NCI-H146 treated with DMSO at 0.1 percent for 48 hours (cell line): ENCODE results near the gene POU2F3.

ENCODE experiments used
- DNase-seq: peaks from one replicate; lab custom pipeline; 2025; ENCODE audit not compliant: unreplicated experiment; lab: John Stamatoyannopoulos, UW

The POU2F3 gene

GRCh38 chr11:120210626-120211521, 29.1 kb upstream of the POU2F3 start, which contains the start of gene OAF:
OAF (plus strand) TSS chr11:120211032; CDS start chr11:120211280, 248 bp downstream.
- peak; percentile 35 for DNase-seq

- no peak for DNase-seq
These were observed 28.2 kb upstream of the POU2F3 start for GRCh38 chr11:120211522-120212258.

- no peak for DNase-seq
These were observed 27.6 kb upstream of the POU2F3 start for GRCh38 chr11:120212259-120212878.

GRCh38 chr11:120212926-120213325, 27.0 kb upstream of the POU2F3 start:
- no peak for DNase-seq

- DNase-seq = no peak
These were observed 25.4 kb upstream of the POU2F3 start for GRCh38 chr11:120214581-120214980.

- no peak for DNase-seq
These were observed 24.3 kb upstream of the POU2F3 start for GRCh38 chr11:120215634-120216033.

- DNase-seq = no peak
These were observed 23.4 kb upstream of the POU2F3 start for GRCh38 chr11:120216426-120217102.

GRCh38 chr11:120217526-120217925, 22.4 kb upstream of the POU2F3 start:
- no peak for DNase-seq

GRCh38 chr11:120217941-120218694, 21.8 kb upstream of the POU2F3 start:
- no peak for DNase-seq

- no peak for DNase-seq
These were observed 21.3 kb upstream of the POU2F3 start for GRCh38 chr11:120218695-120219033.

GRCh38 chr11:120219232-120219937, 20.6 kb upstream of the POU2F3 start:
- DNase-seq = no peak

- DNase-seq = no peak
These were observed 19.8 kb upstream of the POU2F3 start for GRCh38 chr11:120219938-120220746.

GRCh38 chr11:120220747-120221037, 19.2 kb upstream of the POU2F3 start:
- no peak for DNase-seq

- no peak for DNase-seq
These were observed 18.7 kb upstream of the POU2F3 start for GRCh38 chr11:120221115-120221752.

GRCh38 chr11:120222916-120223315, 17.0 kb upstream of the POU2F3 start:
- no peak for DNase-seq

GRCh38 chr11:120223793-120224192, 16.1 kb upstream of the POU2F3 start:
- DNase-seq = no peak

GRCh38 chr11:120224361-120224760, 15.6 kb upstream of the POU2F3 start:
- DNase-seq = no peak

- no peak for DNase-seq
These were observed 14.7 kb upstream of the POU2F3 start for GRCh38 chr11:120224972-120225909.
